GM15510 (cell line): ENCODE results near the gene XIRP2.

Experiments
- POLR2A ChIP-seq: IDR thresholded peaks from 3 replicates; pipeline ENCODE4 v1.6.1; 2011; ENCODE audit warnings: borderline replicate concordance; ENCODE audit not compliant: insufficient read length; ENCODE audit errors: extremely low read depth

Gene XIRP2

GRCh38 chr2:167132906-167133555 is 244.8 kb downstream of the XIRP2 start:
- TF ChIP-seq POLR2A, result no peak

GRCh38 chr2:167133614-167134013 is 245.3 kb downstream of the XIRP2 start:
- no peak for TF ChIP-seq POLR2A

DNA sequence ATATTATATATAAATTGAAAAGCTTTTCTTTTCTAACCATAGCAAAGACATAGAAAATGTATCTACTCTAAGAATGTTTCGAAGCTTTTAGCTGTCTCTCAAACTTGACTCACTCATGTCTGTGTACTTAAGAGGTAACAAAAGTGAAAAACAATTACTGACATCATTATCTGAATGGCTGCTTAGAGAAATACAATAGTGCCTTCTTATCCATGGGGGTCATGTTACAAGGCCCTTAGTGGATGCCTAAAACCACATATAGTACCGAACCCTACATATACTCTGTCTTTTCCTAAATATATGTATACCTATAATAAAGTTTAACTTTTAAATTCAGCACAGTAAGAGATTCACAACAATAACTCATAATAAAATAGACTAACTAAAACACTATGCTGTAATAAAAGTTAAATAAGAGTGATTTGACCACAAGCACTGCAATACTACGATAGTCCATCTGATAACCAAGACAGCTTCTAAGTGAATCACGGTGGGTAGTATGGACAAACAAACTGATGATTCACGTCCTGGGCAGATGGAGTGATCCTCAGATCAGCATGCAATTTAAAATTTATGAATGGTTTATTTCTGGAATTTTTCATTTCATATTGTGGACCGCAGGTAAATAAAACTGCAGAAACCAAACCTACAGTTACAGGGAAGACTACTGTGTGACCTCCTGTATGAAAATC is 246.2 kb downstream of the XIRP2 start:
- no peak for TF ChIP-seq POLR2A

DNA sequence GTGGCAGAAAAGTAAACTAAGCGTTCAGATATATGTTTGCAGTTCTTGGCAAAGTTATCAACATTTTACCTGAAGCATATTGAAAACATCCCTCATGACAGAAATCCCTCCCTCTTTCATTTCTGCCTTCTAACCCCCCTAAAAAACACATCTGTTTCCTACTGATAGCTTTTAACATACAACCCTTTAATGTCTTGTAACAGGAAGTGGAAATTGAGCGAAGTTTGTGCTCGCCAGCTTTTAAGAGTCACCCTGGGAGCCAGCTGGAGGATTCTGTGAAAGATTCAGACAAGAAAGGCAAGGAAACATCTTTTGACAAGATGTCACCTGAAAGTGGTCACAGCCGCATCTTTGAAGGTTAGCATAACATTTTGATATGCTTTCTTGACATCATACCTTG is 247.4 kb downstream of the XIRP2 start:
- no peak for TF ChIP-seq POLR2A

DNA sequence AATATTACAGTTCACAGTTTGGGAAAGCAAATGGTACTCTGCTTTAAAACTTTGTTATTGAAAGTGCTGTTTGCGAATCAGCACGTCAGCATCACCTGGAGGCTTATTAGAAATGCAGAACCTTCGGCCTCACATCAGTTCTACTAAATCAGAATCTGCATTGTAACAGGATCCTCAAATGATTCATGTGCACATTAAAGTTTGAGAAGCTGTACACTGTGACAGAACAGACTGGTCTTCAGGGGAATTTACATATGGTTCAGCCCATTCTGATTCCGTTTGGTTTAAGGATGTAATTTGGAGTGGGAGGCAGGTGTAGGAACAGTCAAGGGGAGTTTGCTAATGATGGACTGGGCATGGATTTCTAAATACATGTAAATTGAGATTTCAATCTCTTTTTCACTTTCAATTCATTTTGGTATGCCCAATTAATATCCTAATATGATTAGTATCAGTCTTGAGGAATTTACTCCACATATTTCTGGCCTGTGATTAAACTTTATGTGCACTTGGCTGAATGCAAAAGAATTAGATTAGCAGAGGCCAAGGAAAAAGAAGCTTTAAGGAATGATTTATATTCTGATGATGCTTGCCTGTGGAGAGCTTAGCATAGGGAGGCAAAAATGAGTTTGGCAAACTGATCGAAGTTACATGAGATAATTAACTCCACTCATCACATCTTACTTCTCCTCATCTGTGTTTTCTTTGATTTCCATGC is 248.8 kb downstream of the XIRP2 start:
- TF ChIP-seq POLR2A, result no peak

DNA sequence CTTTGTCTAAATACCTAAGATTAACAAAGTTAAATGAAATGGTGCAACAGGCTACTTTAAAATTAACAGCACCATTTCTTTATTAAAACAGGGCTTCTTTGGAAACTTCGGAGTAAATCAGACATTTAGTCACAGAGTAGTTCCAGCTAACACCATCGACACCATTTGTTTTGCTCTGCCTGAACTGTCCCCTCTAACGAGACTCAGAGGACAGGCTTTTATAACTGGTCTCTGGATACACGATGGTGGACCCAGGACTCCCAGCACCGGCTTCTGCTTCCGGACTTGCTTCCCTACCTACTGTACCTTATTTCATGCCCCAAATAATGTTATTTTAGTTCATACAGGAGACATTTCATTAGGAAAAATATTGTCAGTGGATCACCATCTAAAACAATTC is 252.1 kb downstream of the XIRP2 start:
- TF ChIP-seq POLR2A, result no peak

GRCh38 chr2:167140767-167141166 is 252.5 kb downstream of the XIRP2 start:
- TF ChIP-seq POLR2A, result no peak

- no peak for TF ChIP-seq POLR2A
Observed at GRCh38 chr2:167142554-167142953, 254.3 kb downstream of the XIRP2 start.

GRCh38 chr2:167144179-167144898 is 256.1 kb downstream of the XIRP2 start:
- no peak for TF ChIP-seq POLR2A

DNA sequence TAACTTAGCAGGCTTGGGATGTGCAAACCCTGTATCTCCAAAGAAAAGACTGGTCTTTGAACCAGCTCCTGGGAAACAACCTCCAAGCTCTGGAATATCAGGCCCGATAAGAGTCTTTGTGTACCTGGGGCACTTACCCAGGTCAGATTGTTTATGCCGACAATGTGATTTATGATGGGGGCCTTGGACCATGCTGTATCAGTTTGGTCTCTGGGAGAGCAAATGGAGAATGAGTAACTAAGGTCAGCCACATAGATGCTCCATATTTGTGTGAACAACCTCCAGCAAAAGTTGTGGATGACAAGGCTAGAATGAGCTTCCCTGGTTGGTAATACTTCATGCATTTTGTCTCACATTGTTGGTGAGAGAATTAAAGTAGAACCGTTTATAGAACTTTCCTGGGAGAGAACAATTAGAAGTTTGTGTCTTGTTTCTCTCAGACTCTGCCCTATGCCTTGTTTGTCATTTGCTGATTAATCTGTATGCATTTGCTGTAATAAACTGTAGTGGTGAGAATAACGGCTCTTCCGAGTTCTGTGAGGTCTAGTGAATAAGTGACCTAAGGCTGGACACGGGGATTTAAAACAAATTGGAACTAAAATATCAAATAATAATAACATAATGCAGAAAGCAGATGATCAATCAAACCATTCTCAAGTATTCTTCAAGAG is 259.1 kb downstream of the XIRP2 start:
- no peak for TF ChIP-seq POLR2A

- TF ChIP-seq POLR2A, result no peak
Observed at GRCh38 chr2:167151894-167152293, 263.6 kb downstream of the XIRP2 start.

- no peak for TF ChIP-seq POLR2A
Observed at GRCh38 chr2:167157523-167157922, 269.2 kb downstream of the XIRP2 start.

GRCh38 chr2:167177196-167177595 is 288.9 kb downstream of the XIRP2 start:
- no peak for TF ChIP-seq POLR2A

DNA sequence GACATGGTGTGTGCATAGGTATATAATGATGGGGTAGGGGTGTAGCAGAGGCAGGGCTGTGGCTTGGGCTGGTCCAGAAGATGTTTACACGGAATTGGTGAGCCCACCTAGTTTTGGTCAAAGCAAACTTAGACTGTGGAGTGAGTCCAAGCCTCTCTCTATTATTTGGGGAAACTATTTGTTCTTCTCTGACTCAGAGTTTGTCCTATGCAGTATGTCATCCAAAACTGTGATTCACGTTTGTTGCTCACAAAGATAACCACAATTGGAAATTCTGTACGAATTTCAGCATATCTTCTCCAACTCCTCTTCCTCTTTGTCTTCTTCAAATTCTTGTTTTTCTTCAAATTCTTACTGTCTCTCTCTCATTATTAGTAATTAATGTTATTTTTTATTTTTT is 292.9 kb downstream of the XIRP2 start:
- no peak for TF ChIP-seq POLR2A

GRCh38 chr2:167181688-167182087 is 293.4 kb downstream of the XIRP2 start:
- no peak for TF ChIP-seq POLR2A

DNA sequence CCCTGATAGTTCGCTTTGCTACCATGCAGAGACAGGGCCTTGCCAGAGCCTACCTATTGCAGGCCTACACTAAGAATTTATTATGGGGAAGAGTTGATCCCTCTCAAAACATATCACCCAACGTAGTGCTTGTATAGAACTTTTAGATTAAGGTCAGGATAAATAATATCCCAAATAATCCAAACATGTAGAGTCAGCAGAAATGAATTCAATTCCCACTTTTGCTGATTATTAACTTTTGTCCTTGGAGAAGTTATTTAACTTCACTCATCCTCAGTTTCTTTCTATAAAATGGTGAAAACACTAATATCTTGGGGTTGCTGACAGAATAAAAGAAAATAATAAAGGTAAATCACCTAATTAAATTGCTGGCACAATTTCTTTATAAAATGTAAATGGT is 294.1 kb downstream of the XIRP2 start:
- TF ChIP-seq POLR2A, result no peak

- no peak for TF ChIP-seq POLR2A
Observed at GRCh38 chr2:167183931-167184330, 295.7 kb downstream of the XIRP2 start.
